K562 (cell line): ENCODE results near the gene LTO1. TPM values are rescaled to one million over a fixed set of nuclear protein-coding genes. Genes with fewer than 3 reads are reported as not detected.

Experiments used
- ATAC-seq: fragments of 200-7000 bp; cut with Tn5 transposase; 3 replicates; pipeline ENCODE4 v1.9.1; 2020; ENCODE audit warnings: moderate library complexity
- BruUV-seq: library from RNA; stranded (reverse); fragments of 400-500 nt; replicated peaks from 2 replicates; lab custom pipeline; 2021; lab: Mats Ljungman, UMichigan
- CTCF ChIA-PET: fragments of 300-600 bp; formaldehyde crosslinking; extraction: SDS; loops from one replicate; lab custom pipeline; 2021; ENCODE audit warnings: low intra/inter-chr PET ratio; lab: Yijun Ruan, JAX
- POLR2A ChIA-PET: fragments of 300-600, 350-650 bp; sonication (Branson Sonifier 250); formaldehyde crosslinking; extraction: SDS; loops from one replicate; lab custom pipeline; 2021; ENCODE audit warnings: antibody characterized with exemption, inconsistent platforms; lab: Yijun Ruan, JAX
- DNase-seq, 4 experiments: peaks; one replicate each; pipeline versions ENCODE4 v3.0.0 to v3.0.0-alpha.2; 2011 to 2018; ENCODE audit warnings: low spot score in 3 of 4, mixed read lengths in 3 of 4; ENCODE audit errors: extremely low read depth in 1 of 4
- FAIRE-seq: peaks from 2 replicates; lab custom pipeline; 2011; peaks lifted over from hg19 to GRCh38; lab: Jason Lieb, UNC
- H2AFZ ChIP-seq: 2 replicates; pipeline ENCODE4 v1.6.0; 2011; ENCODE audit warnings: low read depth, low read length, control low read depth, inconsistent platforms
- H3K27ac ChIP-seq: fragments of 200-600 bp; 3 replicates; pipeline ENCODE4 v1.8.0; 2011; ENCODE audit warnings: low read depth, mild to moderate bottlenecking, control low read depth, inconsistent platforms, low read length, moderate library complexity, mixed read lengths; ENCODE audit errors: extremely low read depth
- H3K27me3 ChIP-seq, 2 experiments: fragments of 300-600 bp in 1 of 2; 2 replicates in 1 of 2; 3 replicates in 1 of 2; pipeline versions ENCODE4 v1.6.0 to v1.8.0; 2011; ENCODE audit warnings: inconsistent platforms in 2 of 2, low read length in 2 of 2, mild to moderate bottlenecking in 1 of 2, mixed read lengths in 1 of 2, moderate library complexity in 1 of 2; ENCODE audit not compliant: control insufficient read depth in 2 of 2, insufficient read depth in 2 of 2
- H3K36me3 ChIP-seq: fragments of 300-600 bp; 3 replicates; pipeline ENCODE4 v1.8.0; 2011; ENCODE audit warnings: mild to moderate bottlenecking, low read length, inconsistent platforms; ENCODE audit not compliant: control insufficient read depth, insufficient read depth
- H3K4me1 ChIP-seq, 2 experiments: fragments of 200-600 bp in 1 of 2; replicated peaks in 1 of 2; 2 replicates in 1 of 2; 3 replicates in 1 of 2; pipeline versions ENCODE4 v1.5.1 to v1.8.0; 2011; ENCODE audit warnings: inconsistent platforms in 2 of 2, low read length in 2 of 2, mild to moderate bottlenecking in 1 of 2, mixed read lengths in 1 of 2, moderate library complexity in 1 of 2; ENCODE audit not compliant: control insufficient read depth in 2 of 2, insufficient read depth in 2 of 2
- H3K4me2 ChIP-seq: 2 replicates; pipeline ENCODE4 v1.6.1; 2011; ENCODE audit warnings: low read length, control low read depth, inconsistent platforms, mixed read lengths; ENCODE audit not compliant: insufficient read depth
- H3K4me3 ChIP-seq: fragments of 200-600 bp; sonication (generic), shearing (Covaris generic); 2 replicates; pipeline ENCODE4 v1.5.1; 2016; ENCODE audit warnings: control low read depth, inconsistent platforms
- H3K79me2 ChIP-seq: fragments of 200-600 bp; 3 replicates; pipeline ENCODE4 v1.8.0; 2011; ENCODE audit warnings: low read length, inconsistent platforms; ENCODE audit not compliant: control insufficient read depth, insufficient read depth
- H3K9ac ChIP-seq, 2 experiments: 2 replicates each; pipeline versions ENCODE4 v1.6.0 to v1.6.1; 2011; ENCODE audit warnings: low read depth in 2 of 2, low read length in 2 of 2, control low read depth in 1 of 2, inconsistent platforms in 1 of 2, mild to moderate bottlenecking in 1 of 2, mixed read lengths in 1 of 2; ENCODE audit not compliant: insufficient read depth in 1 of 2
- H3K9me1 ChIP-seq: one replicate; pipeline ENCODE4 v1.6.0; 2011; ENCODE audit warnings: inconsistent platforms, mild to moderate bottlenecking, low read length, moderate library complexity; ENCODE audit not compliant: control insufficient read depth, insufficient read depth
- H3K9me3 ChIP-seq: replicated peaks from 2 replicates; pipeline ENCODE4 v1.5.1; 2011; ENCODE audit warnings: low read depth, low read length, inconsistent platforms; ENCODE audit not compliant: control insufficient read depth, insufficient read depth
- H4K20me1 ChIP-seq: replicated peaks from 2 replicates; pipeline ENCODE4 v1.6.1; 2011; ENCODE audit warnings: low read length, inconsistent platforms, mixed read lengths; ENCODE audit not compliant: control insufficient read depth, insufficient read depth
- C11orf30 ChIP-seq: fragments of 450-650 bp; IDR thresholded peaks from 2 replicates; pipeline ENCODE4 v1.6.1; 2016; ENCODE audit warnings: low read depth, mild to moderate bottlenecking
- CHCHD3 ChIP-seq: fragments of 250-450 bp; sonication (Bioruptor Pico); IDR thresholded peaks from 2 replicates; pipeline ENCODE4 v2.1.2; 2022; ENCODE audit warnings: mild to moderate bottlenecking
- CSDE1 ChIP-seq, 2 experiments: fragments of 450-650 bp; IDR thresholded peaks; 2 replicates each; pipeline ENCODE4 v1.6.1; 2016; ENCODE audit warnings: mild to moderate bottlenecking in 1 of 2
- FOS ChIP-seq: IDR thresholded peaks from 3 replicates; pipeline ENCODE4 v1.6.1; 2011; ENCODE audit not compliant: insufficient read length; ENCODE audit errors: extremely low read depth
- MCM3 ChIP-seq: fragments of 450-650 bp; IDR thresholded peaks from 2 replicates; pipeline ENCODE4 v1.6.1; 2016
- NFYB ChIP-seq: IDR thresholded peaks from 2 replicates; pipeline ENCODE4 v1.6.1; 2011; ENCODE audit warnings: mild to moderate bottlenecking, moderate library complexity; ENCODE audit not compliant: insufficient read length; ENCODE audit errors: extremely low read depth
- POLR3A ChIP-seq: IDR thresholded peaks from 2 replicates; pipeline ENCODE4 v1.6.1; 2011; ENCODE audit warnings: borderline replicate concordance, mild to moderate bottlenecking, moderate library complexity; ENCODE audit not compliant: insufficient read length, insufficient read depth; ENCODE audit errors: extremely low read depth
- PURB ChIP-seq: sonication (generic); formaldehyde crosslinking; IDR thresholded peaks from 2 replicates; pipeline ENCODE4 v1.9.0; 2021; ENCODE audit warnings: low read depth, mild to moderate bottlenecking, missing genetic modification reagents
- SREBF1 ChIP-seq: fragments of 150-350 bp; IDR thresholded peaks from 2 replicates; pipeline ENCODE4 v1.6.1; 2014; ENCODE audit warnings: antibody characterized with exemption, low read depth, low read length, borderline replicate concordance
- TAF7 ChIP-seq: fragments of 450-650 bp; IDR thresholded peaks from 2 replicates; pipeline ENCODE4 v1.6.1; 2016; ENCODE audit warnings: missing genetic modification characterization, missing compliant biosample characterization
- YBX1 ChIP-seq: fragments of 450-650 bp; IDR thresholded peaks from 2 replicates; pipeline ENCODE4 v1.7.1; 2016; ENCODE audit warnings: mild to moderate bottlenecking
- ZFX ChIP-seq: sonication (generic); formaldehyde crosslinking; IDR thresholded peaks from 2 replicates; pipeline ENCODE4 v1.8.0; 2022; ENCODE audit warnings: mild to moderate bottlenecking, missing genetic modification reagents, moderate library complexity
- ZNF197 ChIP-seq: fragments of 200-800 bp; sonication (Bioruptor generic); IDR thresholded peaks from 2 replicates; pipeline ENCODE4 v1.6.1; 2016; ENCODE audit warnings: low read depth, missing genetic modification characterization, missing compliant biosample characterization
- ZNF583 ChIP-seq: fragments of 250-450 bp; sonication (Bioruptor Pico); IDR thresholded peaks from 2 replicates; pipeline ENCODE4 v1.4.0; 2020
- ZNF79 ChIP-seq: fragments of 250-450 bp; sonication (Bioruptor Pico); IDR thresholded peaks from 2 replicates; pipeline ENCODE4 v1.4.0; 2020; ENCODE audit warnings: low read depth, mild to moderate bottlenecking, moderate library complexity
- WGBS: fragments of 100-300 bp; shearing (Covaris generic); methylation state at CpG from one replicate; pipeline ENCODE4 v1.1.6; 2016; ENCODE audit warnings: low coverage, mixed read lengths; ENCODE audit not compliant: insufficient coverage; ENCODE audit errors: missing lambda C conversion rate; 5-methylcytosine and 5-hydroxymethylcytosine counted together
- in situ Hi-C: fragments of 300-500 bp; cut with MboI; formaldehyde crosslinking; loops from 4 replicates; pipeline ENCODE4 v1.15.0; 2018; ENCODE audit warnings: inconsistent platforms, mixed read lengths
- intact Hi-C: fragments of 100-400 bp; cut with micrococcal nuclease; formaldehyde crosslinking; loops from 2 replicates; pipeline ENCODE4 v1.14.2; 2022
- polyA plus RNA-seq, 8 experiments: library from polyadenylated mRNA; depleted of rRNA in 4 of 8; stranded (reverse) in 5 of 8; unstranded in 3 of 8; fragments of >200 nt; fragmentation: Nextera tagmentation in 2 of 8; fragmentation: Illumina TruSeq in 1 of 8; extraction: Ambion mirVana in 2 of 8; extraction: Trizol in 1 of 8; gene quantifications; 2 replicates each; pipeline versions ENCODE4 v1.2.1 to v1.2.3, GENCODE V29; 2011 to 2014; ENCODE audit warnings: inconsistent platforms in 1 of 8, missing spikeins in 1 of 8
- total RNA-seq, 7 experiments: library from RNA; depleted of rRNA in 6 of 7; stranded (reverse); fragments of >200 nt in 6 of 7; fragmentation: Illumina TruSeq in 2 of 7; extraction: Trizol in 2 of 7; gene quantifications; 2 replicates each; pipeline versions ENCODE4 v1.2.1 to v1.2.3, GENCODE V29; 2011 to 2021; ENCODE audit warnings: low replicate concordance in 1 of 7
- TF ChIP-seq, protein P1 (sequence below): fragments of 250-450 bp; sonication (Bioruptor Pico); IDR thresholded peaks from 2 replicates; pipeline ENCODE4 v1.4.0; 2020
- TF ChIP-seq, protein P2 (sequence below): fragments of 250-450 bp; sonication (Bioruptor Pico); IDR thresholded peaks from 2 replicates; pipeline ENCODE4 v1.8.0; 2021; ENCODE audit warnings: moderate library complexity, mild to moderate bottlenecking, inconsistent platforms

The LTO1 gene
- total and polyA plus RNA-seq, 9 of the 15 experiments (the other 6 are each of a cell fraction or from before 2014, with no cell fraction given) = 2.6 to 43.4 (median 19.1) TPM

DNA sequence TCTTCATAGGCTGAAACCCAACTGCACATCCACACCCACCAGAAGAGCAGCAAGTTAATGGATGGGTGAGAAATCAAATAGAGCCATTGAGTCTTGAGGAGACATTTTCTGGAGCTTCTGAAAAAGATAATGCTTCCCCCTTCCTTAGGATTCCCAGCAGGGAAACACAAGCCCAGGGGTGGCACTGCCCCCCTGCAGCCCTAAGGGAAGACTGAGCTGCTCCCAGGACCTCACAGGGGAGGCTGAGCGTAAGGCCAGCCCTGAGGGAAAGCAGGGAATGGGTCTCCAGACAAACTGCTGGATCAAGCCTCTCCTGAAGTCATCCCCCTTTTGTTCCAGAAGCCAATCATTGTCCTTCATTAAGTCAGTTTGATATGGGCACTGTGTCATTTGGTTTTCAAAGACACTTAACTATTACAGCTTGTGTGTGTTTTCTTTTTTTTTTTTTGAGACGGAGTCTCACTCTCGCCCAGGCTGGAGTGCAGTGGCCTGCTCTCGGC is 15.1 kb downstream of the LTO1 start:
- 80% methylated on average over 2 of the region's 4 CpGs for WGBS
- POLR2A ChIA-PET = interaction anchor here (0.7 to 1.8 kb wide), 4 partner anchors 9 to 298 kb away, joined by 3 to 10 read pairs (median 3); partner anchors contain the start of gene LTO1
- TF ChIP-seq, protein P1, sequence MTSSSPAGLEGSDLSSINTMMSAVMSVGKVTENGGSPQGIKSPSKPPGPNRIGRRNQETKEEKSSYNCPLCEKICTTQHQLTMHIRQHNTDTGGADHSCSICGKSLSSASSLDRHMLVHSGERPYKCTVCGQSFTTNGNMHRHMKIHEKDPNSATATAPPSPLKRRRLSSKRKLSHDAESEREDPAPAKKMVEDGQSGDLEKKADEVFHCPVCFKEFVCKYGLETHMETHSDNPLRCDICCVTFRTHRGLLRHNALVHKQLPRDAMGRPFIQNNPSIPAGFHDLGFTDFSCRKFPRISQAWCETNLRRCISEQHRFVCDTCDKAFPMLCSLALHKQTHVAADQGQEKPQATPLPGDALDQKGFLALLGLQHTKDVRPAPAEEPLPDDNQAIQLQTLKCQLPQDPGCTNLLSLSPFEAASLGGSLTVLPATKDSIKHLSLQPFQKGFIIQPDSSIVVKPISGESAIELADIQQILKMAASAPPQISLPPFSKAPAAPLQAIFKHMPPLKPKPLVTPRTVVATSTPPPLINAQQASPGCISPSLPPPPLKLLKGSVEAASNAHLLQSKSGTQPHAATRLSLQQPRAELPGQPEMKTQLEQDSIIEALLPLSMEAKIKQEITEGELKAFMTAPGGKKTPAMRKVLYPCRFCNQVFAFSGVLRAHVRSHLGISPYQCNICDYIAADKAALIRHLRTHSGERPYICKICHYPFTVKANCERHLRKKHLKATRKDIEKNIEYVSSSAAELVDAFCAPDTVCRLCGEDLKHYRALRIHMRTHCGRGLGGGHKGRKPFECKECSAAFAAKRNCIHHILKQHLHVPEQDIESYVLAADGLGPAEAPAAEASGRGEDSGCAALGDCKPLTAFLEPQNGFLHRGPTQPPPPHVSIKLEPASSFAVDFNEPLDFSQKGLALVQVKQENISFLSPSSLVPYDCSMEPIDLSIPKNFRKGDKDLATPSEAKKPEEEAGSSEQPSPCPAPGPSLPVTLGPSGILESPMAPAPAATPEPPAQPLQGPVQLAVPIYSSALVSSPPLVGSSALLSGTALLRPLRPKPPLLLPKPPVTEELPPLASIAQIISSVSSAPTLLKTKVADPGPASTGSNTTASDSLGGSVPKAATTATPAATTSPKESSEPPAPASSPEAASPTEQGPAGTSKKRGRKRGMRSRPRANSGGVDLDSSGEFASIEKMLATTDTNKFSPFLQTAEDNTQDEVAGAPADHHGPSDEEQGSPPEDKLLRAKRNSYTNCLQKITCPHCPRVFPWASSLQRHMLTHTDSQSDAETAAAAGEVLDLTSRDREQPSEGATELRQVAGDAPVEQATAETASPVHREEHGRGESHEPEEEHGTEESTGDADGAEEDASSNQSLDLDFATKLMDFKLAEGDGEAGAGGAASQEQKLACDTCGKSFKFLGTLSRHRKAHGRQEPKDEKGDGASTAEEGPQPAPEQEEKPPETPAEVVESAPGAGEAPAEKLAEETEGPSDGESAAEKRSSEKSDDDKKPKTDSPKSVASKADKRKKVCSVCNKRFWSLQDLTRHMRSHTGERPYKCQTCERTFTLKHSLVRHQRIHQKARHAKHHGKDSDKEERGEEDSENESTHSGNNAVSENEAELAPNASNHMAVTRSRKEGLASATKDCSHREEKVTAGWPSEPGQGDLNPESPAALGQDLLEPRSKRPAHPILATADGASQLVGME (CRISPR knock-in tag) = no peak
- no peak for TF ChIP-seq YBX1
- no peak for TF ChIP-seq CHCHD3 (CRISPR knock-in tag)
- TF ChIP-seq TAF7 (tag) = no peak
- TF ChIP-seq PURB (CRISPR knock-in tag) = no peak
- no peak for TF ChIP-seq POLR3A
- no peak for TF ChIP-seq NFYB
- no peak for TF ChIP-seq FOS
- no peak for TF ChIP-seq MCM3
- TF ChIP-seq ZFX (CRISPR knock-in tag) = no peak
- no peak for TF ChIP-seq ZNF583 (CRISPR knock-in tag)
- no peak for TF ChIP-seq C11orf30
- no peak for TF ChIP-seq SREBF1
- no peak for TF ChIP-seq ZNF197 (CRISPR knock-in tag)
- TF ChIP-seq, protein P2, sequence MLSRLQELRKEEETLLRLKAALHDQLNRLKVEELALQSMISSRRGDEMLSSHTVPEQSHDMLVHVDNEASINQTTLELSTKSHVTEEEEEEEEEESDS (CRISPR knock-in tag) = no peak
- no peak for TF ChIP-seq CSDE1 (IDR thresholded peaks at IDR 0.05)
- no peak for TF ChIP-seq ZNF79
- TF ChIP-seq, all 486 proteins: peak for 0
- in situ Hi-C loops (loop anchor here (25.0 kb wide), 2 partner anchors 823 to 1023 kb away; partner anchors contain the start of gene CPT1A), intact Hi-C loops (no loop called here)
- no TSS peak for BruUV-seq
- no peak overlapping the region for H3K9ac ChIP-seq
- H3K27ac ChIP-seq = no peak overlapping the region
- DNase-seq (no peak), ATAC-seq (no peak), FAIRE-seq (no peak)
- no peaks in the 10 kb centered on the region for H4K20me1 ChIP-seq
- peaks cover 0 to 8% of the 10 kb centered on the region in 2 experiments; a peak in 3 of 5 replicates for H3K27me3 ChIP-seq
- H3K9me3 ChIP-seq = no peaks in the 10 kb centered on the region
- CTCF ChIA-PET = no interaction called here
- peaks cover 0 to 13% of the 10 kb centered on the region in 2 experiments; a peak in 2 of 5 replicates for H3K4me1 ChIP-seq
- no peak overlapping the region for H3K4me2 ChIP-seq
- H3K4me3 ChIP-seq = no peak overlapping the region
- no peak overlapping the region for H2AFZ ChIP-seq
- peaks cover 3% of the 10 kb centered on the region for H3K9me1 ChIP-seq
- peaks cover 6% of the 10 kb centered on the region; the same call in 1 of the 3 replicates for H3K36me3 ChIP-seq
- H3K79me2 ChIP-seq = no peaks in the 10 kb centered on the region
